H1 (cell line): Measurements from ENCODE around the gene ACAP2. TPM values are rescaled to one million over a fixed set of nuclear protein-coding genes. Genes with fewer than 3 reads are reported as not detected.

Experiments
- CTCF ChIA-PET: fragments of 300-600 bp; sonication (Branson Sonifier 250); formaldehyde crosslinking; loops from one replicate; lab custom pipeline; 2021; ENCODE audit not compliant: partially characterized antibody; lab: Charles Lee
- POLR2A ChIA-PET: fragments of 300-600 bp; sonication (Branson Sonifier 250); formaldehyde crosslinking; loops from one replicate; lab custom pipeline; 2021; ENCODE audit warnings: inconsistent platforms; ENCODE audit not compliant: partially characterized antibody; lab: Charles Lee
- DNase-seq, 2 experiments: peaks; one replicate each; pipeline versions ENCODE4 v3.0.0 to v3.0.0-alpha.2; 2010 to 2022; ENCODE audit warnings: low spot score in 2 of 2, low read depth in 1 of 2, mixed read lengths in 1 of 2
- FAIRE-seq: peaks from 2 replicates; lab custom pipeline; 2011; peaks lifted over from hg19 to GRCh38; lab: Jason Lieb, UNC
- H2AFZ ChIP-seq: 2 replicates; pipeline ENCODE4 v1.8.1; 2012; ENCODE audit warnings: low read length, inconsistent platforms
- H2AK5ac ChIP-seq: 2 replicates; pipeline ENCODE4 v1.6.1; 2013; ENCODE audit warnings: low read depth, low read length
- H2BK120ac ChIP-seq: replicated peaks from 2 replicates; pipeline ENCODE3; 2013; ENCODE audit warnings: low read depth, low read length, inconsistent platforms
- H2BK12ac ChIP-seq: 2 replicates; pipeline ENCODE4 v1.6.1; 2013; ENCODE audit warnings: low read depth, low read length
- H2BK15ac ChIP-seq: 2 replicates; pipeline ENCODE4 v1.6.1; 2013; ENCODE audit warnings: low read length
- H2BK20ac ChIP-seq: 2 replicates; pipeline ENCODE4 v1.6.1; 2013; ENCODE audit warnings: low read length
- H2BK5ac ChIP-seq: 2 replicates; pipeline ENCODE4 v1.6.1; 2013; ENCODE audit warnings: low read depth, low read length
- H3K14ac ChIP-seq: 2 replicates; pipeline ENCODE4 v1.6.1; 2013; ENCODE audit warnings: inconsistent platforms; ENCODE audit not compliant: insufficient read length
- H3K18ac ChIP-seq: 2 replicates; pipeline ENCODE4 v1.6.1; 2013; ENCODE audit warnings: low read length; ENCODE audit errors: extremely low read depth
- H3K23ac ChIP-seq: 2 replicates; pipeline ENCODE4 v1.6.1; 2013; ENCODE audit warnings: inconsistent platforms; ENCODE audit not compliant: insufficient read length
- H3K23me2 ChIP-seq: 2 replicates; pipeline ENCODE4 v1.6.1; 2013; ENCODE audit warnings: low read depth, low read length
- H3K27ac ChIP-seq: 2 replicates; pipeline ENCODE4 v1.6.1; 2011; ENCODE audit warnings: low read depth, low read length, inconsistent platforms
- H3K27me3 ChIP-seq, 4 experiments: replicated peaks in 1 of 4; 1 replicate in 1 of 4; 2 replicates in 3 of 4; pipeline versions ENCODE4 v1.6.1 to v1.8.1; 2011 to 2013; ENCODE audit warnings: low read length in 3 of 4, mild to moderate bottlenecking in 3 of 4, inconsistent platforms in 2 of 4, mixed read lengths in 2 of 4, moderate library complexity in 1 of 4; ENCODE audit not compliant: control insufficient read depth in 3 of 4, insufficient read depth in 3 of 4; ENCODE audit errors: extremely low read depth in 1 of 4
- H3K36me3 ChIP-seq, 4 experiments: 2 replicates each; pipeline versions ENCODE4 v1.6.1 to v1.8.1; 2011 to 2013; ENCODE audit warnings: mild to moderate bottlenecking in 4 of 4, low read length in 3 of 4, moderate library complexity in 2 of 4, control low read depth in 1 of 4, inconsistent platforms in 1 of 4; ENCODE audit not compliant: insufficient read depth in 4 of 4, control insufficient read depth in 2 of 4
- H3K4ac ChIP-seq: replicated peaks from 2 replicates; pipeline ENCODE3; 2013; ENCODE audit warnings: low read length, low read depth, mixed read lengths, inconsistent platforms; ENCODE audit not compliant: insufficient read length
- H3K4me1 ChIP-seq, 4 experiments: replicated peaks in 1 of 4; 1 replicate in 1 of 4; 2 replicates in 3 of 4; pipeline versions ENCODE4 v1.6.1 to v1.8.1; 2011 to 2013; ENCODE audit warnings: low read length in 3 of 4, inconsistent platforms in 2 of 4, mixed read lengths in 1 of 4; ENCODE audit not compliant: insufficient read depth in 4 of 4, control insufficient read depth in 3 of 4
- H3K4me2 ChIP-seq, 2 experiments: 2 replicates each; pipeline versions ENCODE4 v1.6.1 to v1.8.1; 2011 to 2013; ENCODE audit warnings: low read depth in 2 of 2, low read length in 2 of 2, control low read depth in 1 of 2, inconsistent platforms in 1 of 2, mild to moderate bottlenecking in 1 of 2; ENCODE audit not compliant: insufficient read depth in 1 of 2
- H3K4me3 ChIP-seq, 4 experiments: fragments of 200-600, 300-600 bp in 1 of 4; sonication (generic), shearing (Covaris generic), sonication (Bioruptor Twin) in 1 of 4; 2 replicates each; pipeline versions ENCODE4 v1.5.1 to v1.8.1; 2011 to 2016; ENCODE audit warnings: low read length in 4 of 4, low read depth in 3 of 4, control low read depth in 2 of 4, inconsistent platforms in 2 of 4, mild to moderate bottlenecking in 2 of 4, mixed read lengths in 1 of 4, moderate library complexity in 1 of 4; ENCODE audit not compliant: insufficient read depth in 2 of 4; ENCODE audit errors: extremely low read depth in 1 of 4
- H3K56ac ChIP-seq: replicated peaks from 2 replicates; pipeline ENCODE3; 2013; ENCODE audit warnings: low read depth, mild to moderate bottlenecking, mixed read lengths, low read length, inconsistent platforms; ENCODE audit not compliant: insufficient read length
- H3K79me1 ChIP-seq: 2 replicates; pipeline ENCODE4 v1.6.1; 2013; ENCODE audit warnings: low read depth, low read length, control low read depth
- H3K79me2 ChIP-seq, 2 experiments: 2 replicates each; pipeline versions ENCODE4 v1.6.1 to v1.8.1; 2012 to 2013; ENCODE audit warnings: low read length in 2 of 2, mild to moderate bottlenecking in 2 of 2, inconsistent platforms in 1 of 2; ENCODE audit not compliant: insufficient read depth in 2 of 2, control insufficient read depth in 1 of 2
- H3K9ac ChIP-seq, 4 experiments: replicated peaks in 1 of 4; 1 replicate in 1 of 4; 2 replicates in 3 of 4; pipeline versions ENCODE4 v1.6.1 to v1.8.1; 2011 to 2013; ENCODE audit warnings: low read depth in 3 of 4, low read length in 3 of 4, control low read depth in 2 of 4, mild to moderate bottlenecking in 2 of 4, moderate library complexity in 2 of 4, inconsistent platforms in 1 of 4; ENCODE audit errors: extremely low read depth in 1 of 4
- H3K9me3 ChIP-seq, 2 experiments: 2 replicates each; pipeline versions ENCODE4 v1.6.1 to v1.8.1; 2012 to 2013; ENCODE audit warnings: mild to moderate bottlenecking in 2 of 2, moderate library complexity in 2 of 2, control low read depth in 1 of 2, inconsistent platforms in 1 of 2, low read depth in 1 of 2, low read length in 1 of 2, mixed read lengths in 1 of 2; ENCODE audit not compliant: insufficient read depth in 2 of 2
- H4K20me1 ChIP-seq, 2 experiments: replicated peaks in 1 of 2; 2 replicates each; pipeline versions ENCODE3 to v1.8.1; 2011 to 2013; ENCODE audit warnings: inconsistent platforms in 2 of 2, low read length in 2 of 2, mild to moderate bottlenecking in 1 of 2; ENCODE audit not compliant: insufficient read depth in 2 of 2, control insufficient read depth in 1 of 2
- H4K5ac ChIP-seq: 2 replicates; pipeline ENCODE4 v1.6.1; 2013; ENCODE audit warnings: low read length, low read depth, mixed read lengths, inconsistent platforms; ENCODE audit not compliant: insufficient read length
- H4K8ac ChIP-seq: 2 replicates; pipeline ENCODE4 v1.8.0; 2013; ENCODE audit warnings: mild to moderate bottlenecking, moderate library complexity, low read length, inconsistent platforms; ENCODE audit not compliant: insufficient read depth; ENCODE audit errors: extremely low read depth
- H4K91ac ChIP-seq: replicated peaks from 2 replicates; pipeline ENCODE3; 2013; ENCODE audit warnings: low read length, mixed read lengths, inconsistent platforms; ENCODE audit not compliant: insufficient read length
- GTF2F1 ChIP-seq: IDR thresholded peaks from 2 replicates; pipeline ENCODE4 v1.6.1; 2012; ENCODE audit warnings: low read depth, low read length, improper control_type of control experiment, borderline replicate concordance
- WGBS, 2 experiments: shearing (Covaris generic) in 1 of 2; methylation state at CpG; one replicate each; pipeline versions ENCODE4 v1.1.6 to v1.1.7; 2013 to 2015; ENCODE audit warnings: low lambda C conversion rate in 2 of 2, mixed read lengths in 2 of 2, inconsistent platforms in 1 of 2, low coverage in 1 of 2, missing lambda C conversion rate in 1 of 2; ENCODE audit not compliant: insufficient replicate concordance in 2 of 2, insufficient coverage in 1 of 2, insufficient read length in 1 of 2; ENCODE audit errors: extremely low coverage in 1 of 2, missing lambda C conversion rate in 1 of 2; 5-methylcytosine and 5-hydroxymethylcytosine counted together
- polyA plus RNA-seq, 7 experiments: library from polyadenylated mRNA; depleted of rRNA in 3 of 7; stranded (reverse) in 5 of 7; unstranded in 2 of 7; fragments of >200 nt in 5 of 7; fragments of 200-250 nt in 2 of 7; gene quantifications; 1 replicate in 5 of 7; 2 replicates in 1 of 7; 4 replicates in 1 of 7; pipeline versions ENCODE4 v1.2.1 to v1.2.3, GENCODE V29; 2011 to 2013; ENCODE audit warnings: missing spikeins in 2 of 7, mixed read lengths in 2 of 7
- total RNA-seq: library from RNA; stranded (reverse); fragmentation: NEBNext Ultra II Directional; extraction: Animal tissue kit (Norgen Biotek cat#: 25700); gene quantifications from 2 replicates; pipeline ENCODE4 v1.2.1, GENCODE V29; 2021

ACAP2 gene
- total and polyA plus RNA-seq, 2 of the 8 experiments (the other 6 are each of a cell fraction or from before 2014, with no cell fraction given), result 7.7 to 37.3 TPM

DNA sequence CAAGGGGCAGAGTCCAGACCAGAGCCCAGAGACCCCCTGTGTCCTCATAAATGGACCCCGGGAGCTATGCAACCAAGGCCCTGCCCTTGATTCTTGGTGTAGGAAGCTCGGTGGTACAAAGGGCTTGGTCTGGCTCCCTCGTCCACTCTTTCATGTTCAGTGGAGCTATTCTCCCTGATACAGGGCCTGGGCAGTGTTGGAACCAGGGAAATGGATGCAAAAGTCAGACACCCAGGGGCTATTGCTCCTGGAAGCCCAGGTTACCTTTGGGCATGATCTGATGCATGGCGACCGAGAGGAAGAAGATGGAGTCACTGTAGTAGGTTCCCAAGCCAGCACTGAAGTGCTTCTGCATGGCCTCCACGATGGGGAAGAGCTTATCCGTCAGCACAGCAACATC lies 216.4 kb downstream of the ACAP2 start:
- no peak overlapping the region for H3K4ac ChIP-seq
- no peak overlapping the region for H4K91ac ChIP-seq
- no peak overlapping the region for H2BK20ac ChIP-seq
- H2AFZ ChIP-seq, result no peak overlapping the region
- FAIRE-seq (no peak), DNase-seq (peak in 1 of 2 experiments; percentile 16)
- H2BK12ac ChIP-seq, result no peak overlapping the region
- H2BK5ac ChIP-seq, result no peak overlapping the region; the same call in 1 of the 2 replicates
- peaks cover 0 to 12% (median 5%) of the 10 kb centered on the region in 4 experiments; a peak in 6 of 7 replicates for H3K4me1 ChIP-seq
- H4K8ac ChIP-seq, result no peak overlapping the region
- H3K14ac ChIP-seq, result no peak overlapping the region
- peaks cover 6% of the 10 kb centered on the region for H3K79me1 ChIP-seq
- H4K20me1 ChIP-seq, result peaks cover 2 to 3% of the 10 kb centered on the region in 2 experiments
- H3K36me3 ChIP-seq, result peaks cover 0 to 4% (median 2%) of the 10 kb centered on the region in 4 experiments; a peak in 3 of 8 replicates
- peaks cover 0 to 6% of the 10 kb centered on the region in 2 experiments; a peak in 1 of 4 replicates for H3K79me2 ChIP-seq
- H2BK15ac ChIP-seq, result no peak overlapping the region
- H3K9me3 ChIP-seq, result no peaks in the 10 kb centered on the region
- H3K4me2 ChIP-seq, result no peak overlapping the region
- no peak overlapping the region for H2AK5ac ChIP-seq
- H3K9ac ChIP-seq, result no peak overlapping the region
- no peak overlapping the region for H4K5ac ChIP-seq
- H2BK120ac ChIP-seq, result no peak overlapping the region
- H3K18ac ChIP-seq, result no peak overlapping the region
- no peak overlapping the region for H3K4me3 ChIP-seq
- CTCF ChIA-PET, result interaction anchor here (0.7 to 2.9 kb wide), 18 partner anchors 10 to 543 kb away, joined by 3 to 14 read pairs (median 4); no protein-coding TSS in a partner anchor
- POLR2A ChIA-PET, result no interaction called here
- no peak for TF ChIP-seq GTF2F1
- 91% methylated on average over 7 of the region's 7 CpGs; no CpG with 5 or more reads in 1 of the 2 experiments for WGBS, 2 experiments
- no peak overlapping the region for H3K56ac ChIP-seq
- H3K23me2 ChIP-seq, result no peaks in the 10 kb centered on the region
- no peaks in the 10 kb centered on the region for H3K27me3 ChIP-seq
- H3K23ac ChIP-seq, result no peak overlapping the region
- no peak overlapping the region for H3K27ac ChIP-seq
